ENCODE results near the gene LZTR1.

LZTR1 gene

DNA sequence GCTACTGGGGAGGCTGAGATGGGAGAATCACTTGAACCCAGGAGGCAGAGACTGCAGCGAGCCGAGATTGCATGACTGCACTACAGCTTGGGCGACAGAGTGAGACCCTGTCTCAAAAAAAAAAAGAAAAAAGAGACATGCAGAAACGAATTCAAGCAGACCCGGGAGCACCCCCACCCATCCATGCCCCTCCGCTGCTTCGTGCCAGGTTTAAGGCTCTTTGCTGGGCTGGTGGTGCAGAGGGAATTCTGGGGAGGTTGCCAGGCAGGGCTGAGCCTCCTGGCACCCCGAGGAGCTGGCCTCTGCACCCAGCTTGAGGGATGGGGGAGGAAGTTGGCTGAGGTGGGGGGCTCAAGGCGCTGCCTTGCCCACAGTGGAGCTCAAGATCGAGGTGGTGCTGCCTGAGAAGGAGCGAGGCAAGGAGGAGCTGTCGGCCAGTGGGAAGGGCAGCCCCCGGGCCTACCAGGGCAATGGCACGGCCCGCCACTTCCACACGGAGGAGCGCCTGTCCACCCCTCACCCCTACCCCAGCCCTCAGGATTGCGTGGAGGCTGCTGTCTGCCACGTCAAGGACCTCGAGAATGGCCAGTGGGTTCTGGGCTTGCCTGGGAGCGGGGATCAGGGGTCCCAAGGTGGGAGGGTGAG is 9.0 kb upstream of the LZTR1 start:
- TF ChIP-seq, protein P1, sequence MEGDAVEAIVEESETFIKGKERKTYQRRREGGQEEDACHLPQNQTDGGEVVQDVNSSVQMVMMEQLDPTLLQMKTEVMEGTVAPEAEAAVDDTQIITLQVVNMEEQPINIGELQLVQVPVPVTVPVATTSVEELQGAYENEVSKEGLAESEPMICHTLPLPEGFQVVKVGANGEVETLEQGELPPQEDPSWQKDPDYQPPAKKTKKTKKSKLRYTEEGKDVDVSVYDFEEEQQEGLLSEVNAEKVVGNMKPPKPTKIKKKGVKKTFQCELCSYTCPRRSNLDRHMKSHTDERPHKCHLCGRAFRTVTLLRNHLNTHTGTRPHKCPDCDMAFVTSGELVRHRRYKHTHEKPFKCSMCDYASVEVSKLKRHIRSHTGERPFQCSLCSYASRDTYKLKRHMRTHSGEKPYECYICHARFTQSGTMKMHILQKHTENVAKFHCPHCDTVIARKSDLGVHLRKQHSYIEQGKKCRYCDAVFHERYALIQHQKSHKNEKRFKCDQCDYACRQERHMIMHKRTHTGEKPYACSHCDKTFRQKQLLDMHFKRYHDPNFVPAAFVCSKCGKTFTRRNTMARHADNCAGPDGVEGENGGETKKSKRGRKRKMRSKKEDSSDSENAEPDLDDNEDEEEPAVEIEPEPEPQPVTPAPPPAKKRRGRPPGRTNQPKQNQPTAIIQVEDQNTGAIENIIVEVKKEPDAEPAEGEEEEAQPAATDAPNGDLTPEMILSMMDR (IDR thresholded peaks at IDR 0.05; ENCODE audit: low read depth, low read length) = no peak
- no peak for DNase-seq (ENCODE audit: extremely low read depth, low read depth)

DNA sequence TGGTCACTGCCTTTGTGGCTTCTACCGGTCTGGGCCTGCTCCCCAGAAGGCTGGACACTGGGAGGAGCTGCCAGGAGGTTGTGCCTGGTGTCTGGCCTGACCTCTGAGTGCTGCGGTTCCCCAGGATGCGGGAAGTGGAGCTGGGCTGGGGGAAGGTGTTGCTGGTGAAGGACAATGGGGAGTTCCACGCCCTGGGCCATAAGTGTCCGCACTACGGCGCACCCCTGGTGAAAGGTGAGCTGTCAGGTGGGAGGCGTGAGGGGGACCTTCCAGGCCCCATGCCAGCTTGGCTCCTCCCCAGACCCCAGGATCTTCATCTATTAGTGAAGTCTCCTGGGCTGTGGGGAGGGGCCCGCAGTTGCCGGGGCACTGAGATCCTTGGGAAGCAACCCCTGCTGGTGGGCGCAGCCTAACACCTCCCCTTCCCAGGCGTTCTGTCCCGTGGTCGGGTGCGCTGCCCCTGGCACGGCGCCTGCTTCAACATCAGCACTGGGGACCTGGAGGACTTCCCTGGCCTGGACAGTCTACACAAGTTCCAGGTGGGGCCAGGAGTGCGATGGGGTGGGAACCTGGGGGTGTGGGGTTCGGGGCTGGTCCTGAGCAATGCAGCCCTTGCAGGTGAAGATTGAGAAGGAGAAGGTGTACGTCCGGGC is 8.3 kb upstream of the LZTR1 start:
- TF ChIP-seq, protein P1 (IDR thresholded peaks at IDR 0.05; ENCODE audit: low read depth, low read length) = no peak
- DNase-seq (ENCODE audit: extremely low read depth, low read depth) = no peak

DNA sequence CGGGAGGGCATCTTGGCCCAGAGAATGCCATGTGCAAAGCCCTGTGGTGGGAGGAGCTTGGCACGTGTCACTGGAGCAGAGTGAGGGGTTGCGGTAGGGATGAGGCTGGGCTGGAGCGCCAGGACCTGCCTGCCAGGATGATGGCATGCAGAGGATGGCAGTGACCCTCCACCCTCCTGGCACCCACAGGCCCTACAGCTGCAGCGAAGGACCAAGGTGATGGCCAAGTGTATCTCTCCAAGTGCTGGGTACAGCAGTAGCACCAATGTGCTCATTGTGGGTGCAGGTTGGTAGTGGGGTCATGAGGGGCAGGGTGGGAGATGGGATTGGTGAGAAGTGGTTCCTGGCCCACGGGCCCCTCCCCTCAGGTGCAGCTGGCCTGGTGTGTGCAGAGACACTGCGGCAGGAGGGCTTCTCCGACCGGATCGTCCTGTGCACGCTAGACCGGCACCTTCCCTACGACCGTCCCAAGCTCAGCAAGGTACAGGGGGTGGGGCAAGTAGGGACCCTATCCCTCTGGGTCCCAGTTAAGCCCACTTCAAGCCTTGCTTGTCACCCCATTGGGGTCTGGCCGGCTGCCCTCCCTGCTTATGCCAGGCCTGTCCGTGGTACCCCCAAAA is 7.7 kb upstream of the LZTR1 start:
- TF ChIP-seq, protein P1 (IDR thresholded peaks at IDR 0.05; ENCODE audit: low read depth, low read length) = no peak

DNA sequence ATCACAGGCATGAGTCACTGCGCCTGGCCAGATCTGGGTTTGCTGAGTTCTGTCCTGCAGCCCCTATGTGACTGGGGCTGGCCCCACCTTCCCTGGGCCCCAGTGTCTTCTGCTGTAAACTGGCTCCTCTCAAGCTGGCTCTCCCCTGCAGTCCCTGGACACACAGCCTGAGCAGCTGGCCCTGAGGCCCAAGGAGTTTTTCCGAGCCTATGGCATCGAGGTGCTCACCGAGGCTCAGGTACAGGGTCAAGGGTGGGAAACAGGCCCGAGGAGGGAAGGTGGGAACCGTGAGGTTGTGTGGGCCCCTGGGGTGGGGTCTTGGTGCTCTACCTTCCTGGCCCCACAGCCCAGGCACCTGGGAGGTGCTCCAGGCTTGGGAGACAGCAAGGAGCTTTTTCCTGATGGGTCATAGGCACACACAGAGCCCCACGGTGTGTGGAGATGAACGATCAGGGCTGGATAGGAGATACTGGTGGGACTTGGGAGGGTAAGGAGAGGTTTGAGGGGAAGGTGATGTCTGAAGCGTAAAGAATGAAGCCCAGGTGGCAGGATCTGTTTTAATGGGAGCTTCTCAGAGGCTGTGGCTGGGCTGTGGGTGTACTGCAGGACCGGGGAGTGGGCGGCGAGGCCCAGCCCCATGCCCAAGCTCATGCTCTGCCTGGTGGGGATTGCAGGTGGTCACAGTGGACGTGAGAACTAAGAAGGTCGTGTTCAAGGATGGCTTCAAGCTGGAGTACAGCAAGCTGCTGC is 6.4 kb upstream of the LZTR1 start:
- TF ChIP-seq, protein P1 (IDR thresholded peaks at IDR 0.05; ENCODE audit: low read depth, low read length) = no peak
- no peak for DNase-seq (ENCODE audit: extremely low read depth, low read depth)

More for the DNA sequence above, 7.7 kb upstream of the LZTR1 start:
- DNase-seq (ENCODE audit: extremely low read depth, low read depth) = no peak

DNA sequence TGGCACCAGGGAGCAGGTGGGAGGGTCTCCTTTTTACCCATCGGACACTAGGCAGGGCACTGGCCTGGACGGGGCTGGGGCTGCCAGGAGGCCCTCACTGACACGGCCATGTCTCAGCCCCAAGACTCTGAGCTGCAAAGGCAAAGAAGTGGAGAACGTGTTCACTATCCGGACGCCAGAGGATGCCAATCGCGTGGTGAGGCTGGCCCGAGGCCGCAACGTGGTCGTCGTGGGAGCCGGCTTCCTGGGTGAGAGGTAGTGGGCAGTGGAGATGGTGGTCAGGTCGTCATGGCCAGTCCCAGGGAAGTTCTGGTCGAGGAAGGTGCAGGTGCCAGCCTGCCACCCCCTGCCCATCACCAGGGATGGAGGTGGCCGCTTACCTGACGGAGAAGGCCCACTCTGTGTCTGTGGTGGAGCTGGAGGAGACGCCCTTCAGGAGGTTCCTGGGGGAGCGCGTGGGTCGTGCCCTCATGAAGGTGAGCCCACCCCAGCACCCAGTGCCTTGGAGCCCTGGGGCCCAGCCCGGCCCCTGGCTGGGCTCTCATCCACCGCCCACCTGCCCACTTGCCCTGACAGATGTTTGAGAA is 5.7 kb upstream of the LZTR1 start:
- TF ChIP-seq, protein P1 (IDR thresholded peaks at IDR 0.05; ENCODE audit: low read depth, low read length) = no peak
- no peak for DNase-seq (ENCODE audit: extremely low read depth, low read depth)

DNA sequence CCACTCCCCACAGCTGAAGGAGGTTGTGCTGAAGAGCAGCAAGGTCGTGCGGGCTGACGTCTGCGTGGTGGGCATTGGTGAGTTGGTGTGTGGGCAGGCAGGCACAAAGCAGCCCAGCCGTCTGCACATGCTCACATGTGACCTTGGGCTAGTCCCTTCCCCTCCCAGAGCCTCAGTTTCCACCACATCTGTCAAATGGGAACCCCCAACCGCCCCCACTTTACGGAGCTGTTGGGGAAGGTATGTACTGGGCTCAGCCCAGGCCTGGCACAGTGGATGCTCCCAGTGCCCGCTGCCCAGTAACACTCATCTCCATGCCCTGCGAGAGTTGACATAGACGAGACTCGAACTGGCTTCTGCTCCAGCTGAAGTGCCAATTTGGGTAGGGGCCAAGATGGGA is 5.1 kb upstream of the LZTR1 start:
- DNase-seq (ENCODE audit: extremely low read depth, low read depth) = no peak
- TF ChIP-seq, protein P1 (IDR thresholded peaks at IDR 0.05; ENCODE audit: low read depth, low read length) = no peak

All from AG09319 (cell line).